Loucy (cell line): Measurements from ENCODE around the gene MTMR12.

Experiments
- H2AFZ ChIP-seq: fragments of 200-600 bp; sonication (generic); 2 replicates; pipeline ENCODE4 v1.6.0; 2016; ENCODE audit warnings: antibody characterized with exemption, mild to moderate bottlenecking, low read length, moderate library complexity
- H3F3A ChIP-seq: fragments of 200-600 bp; 2 replicates; pipeline ENCODE4 v1.6.0; 2016; ENCODE audit warnings: antibody characterized with exemption, low read depth, mild to moderate bottlenecking
- H3K27me3 ChIP-seq: fragments of 200-600 bp; sonication (generic); 2 replicates; pipeline ENCODE4 v1.6.1; 2014; ENCODE audit warnings: low read length, mild to moderate bottlenecking; ENCODE audit not compliant: insufficient read depth, poor library complexity, severe bottlenecking
- H3K36me3 ChIP-seq: fragments of 200-600 bp; sonication (generic); 2 replicates; pipeline ENCODE4 v1.6.1; 2016; ENCODE audit warnings: low read length; ENCODE audit not compliant: insufficient read depth
- H3K4me1 ChIP-seq: fragments of 200-600 bp; sonication (generic); 2 replicates; pipeline ENCODE4 v1.5.1; 2014; ENCODE audit warnings: low read length, mild to moderate bottlenecking; ENCODE audit not compliant: insufficient read depth, poor library complexity, severe bottlenecking
- H3K4me2 ChIP-seq: fragments of 200-600 bp; sonication (generic); 2 replicates; pipeline ENCODE4 v1.6.0; 2014; ENCODE audit warnings: antibody characterized with exemption, low read length, low read depth, mild to moderate bottlenecking; ENCODE audit not compliant: poor library complexity, severe bottlenecking
- H3K4me3 ChIP-seq: fragments of 200-600 bp; sonication (generic); 2 replicates; pipeline ENCODE4 v1.5.1; 2014; ENCODE audit warnings: low read length, mild to moderate bottlenecking, mixed read lengths; ENCODE audit not compliant: poor library complexity, severe bottlenecking
- H3K79me2 ChIP-seq: fragments of 200-600 bp; sonication (generic); 2 replicates; pipeline ENCODE4 v1.6.1; 2014; ENCODE audit warnings: low read length; ENCODE audit not compliant: insufficient read depth
- H3K9ac ChIP-seq: fragments of 200-600 bp; sonication (generic); 2 replicates; pipeline ENCODE4 v1.6.0; 2014; ENCODE audit warnings: mild to moderate bottlenecking, low read depth, low read length, moderate library complexity; ENCODE audit not compliant: poor library complexity, severe bottlenecking
- H3K9me2 ChIP-seq: fragments of 200-600 bp; sonication (generic); replicated peaks from 2 replicates; pipeline ENCODE4 v1.6.1; 2016; ENCODE audit warnings: low read depth, low read length, mixed read lengths
- H3K9me3 ChIP-seq: fragments of 200-600 bp; sonication (generic); 2 replicates; pipeline ENCODE4 v1.6.1; 2014; ENCODE audit warnings: mild to moderate bottlenecking, antibody characterized with exemption, low read length, low read depth; ENCODE audit not compliant: insufficient read depth
- H4K20me1 ChIP-seq: fragments of 200-600 bp; sonication (generic); 2 replicates; pipeline ENCODE4 v1.6.0; 2014; ENCODE audit warnings: antibody characterized with exemption, low read length, mild to moderate bottlenecking; ENCODE audit not compliant: insufficient read depth, poor library complexity, severe bottlenecking
- EZH2phosphoT487 ChIP-seq: fragments of 200-600 bp; IDR thresholded peaks from 2 replicates; pipeline ENCODE4 v1.6.1; 2018; ENCODE audit warnings: antibody characterized with exemption, mild to moderate bottlenecking, moderate library complexity, borderline replicate concordance
- TF ChIP-seq, protein P1 (sequence below): fragments of 200-600 bp; sonication (generic); conservative IDR thresholded peaks from 2 replicates; pipeline ENCODE4 v1.5.1; 2014; ENCODE audit warnings: mild to moderate bottlenecking, antibody characterized with exemption, low read length

The MTMR12 gene

DNA sequence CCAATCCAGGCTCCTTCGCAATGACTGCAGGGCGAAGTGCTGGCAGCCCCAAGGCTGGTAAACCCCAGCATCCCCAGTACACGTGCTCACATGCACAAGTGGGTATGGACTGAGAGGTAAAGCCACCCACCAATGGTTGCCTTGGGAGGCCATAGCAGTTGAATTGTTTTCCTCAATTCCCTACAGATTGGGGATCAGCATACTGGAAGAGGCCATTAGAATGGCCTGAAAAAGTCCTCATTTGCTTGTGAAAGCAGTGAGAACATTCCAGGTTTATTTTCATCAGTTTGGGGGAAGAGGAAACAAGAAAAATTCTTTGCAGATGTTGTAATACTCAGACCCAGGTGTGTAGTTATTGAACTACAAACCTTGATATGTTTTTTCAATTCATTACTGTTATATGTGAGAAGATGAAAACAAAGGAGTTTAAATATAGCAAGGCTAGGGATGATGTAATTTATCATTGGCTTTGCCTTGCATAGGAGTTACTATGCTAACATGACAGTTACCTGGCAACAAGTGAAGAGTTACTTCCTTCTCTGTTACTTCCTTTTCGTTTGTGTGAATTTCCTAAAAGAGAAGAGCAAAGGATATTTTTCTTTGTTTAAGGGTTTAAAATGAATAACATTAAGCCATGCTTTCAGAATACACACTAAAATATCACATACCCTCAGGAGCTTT lies 36.4 kb downstream of the MTMR12 start:
- no peaks in the 10 kb centered on the region for H4K20me1 ChIP-seq
- H3K9ac ChIP-seq, result no peak overlapping the region
- TF ChIP-seq, protein P1, sequence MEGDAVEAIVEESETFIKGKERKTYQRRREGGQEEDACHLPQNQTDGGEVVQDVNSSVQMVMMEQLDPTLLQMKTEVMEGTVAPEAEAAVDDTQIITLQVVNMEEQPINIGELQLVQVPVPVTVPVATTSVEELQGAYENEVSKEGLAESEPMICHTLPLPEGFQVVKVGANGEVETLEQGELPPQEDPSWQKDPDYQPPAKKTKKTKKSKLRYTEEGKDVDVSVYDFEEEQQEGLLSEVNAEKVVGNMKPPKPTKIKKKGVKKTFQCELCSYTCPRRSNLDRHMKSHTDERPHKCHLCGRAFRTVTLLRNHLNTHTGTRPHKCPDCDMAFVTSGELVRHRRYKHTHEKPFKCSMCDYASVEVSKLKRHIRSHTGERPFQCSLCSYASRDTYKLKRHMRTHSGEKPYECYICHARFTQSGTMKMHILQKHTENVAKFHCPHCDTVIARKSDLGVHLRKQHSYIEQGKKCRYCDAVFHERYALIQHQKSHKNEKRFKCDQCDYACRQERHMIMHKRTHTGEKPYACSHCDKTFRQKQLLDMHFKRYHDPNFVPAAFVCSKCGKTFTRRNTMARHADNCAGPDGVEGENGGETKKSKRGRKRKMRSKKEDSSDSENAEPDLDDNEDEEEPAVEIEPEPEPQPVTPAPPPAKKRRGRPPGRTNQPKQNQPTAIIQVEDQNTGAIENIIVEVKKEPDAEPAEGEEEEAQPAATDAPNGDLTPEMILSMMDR, result no peak
- no peak for TF ChIP-seq EZH2phosphoT487
- H2AFZ ChIP-seq, result no peak overlapping the region
- no peaks in the 10 kb centered on the region for H3K79me2 ChIP-seq
- peaks cover 9% of the 10 kb centered on the region for H3K4me1 ChIP-seq
- H3K4me2 ChIP-seq, result no peak overlapping the region
- H3K4me3 ChIP-seq, result no peak overlapping the region
- H3F3A ChIP-seq, result no peaks in the 10 kb centered on the region
- H3K9me2 ChIP-seq, result no peaks in the 10 kb centered on the region
- peaks cover 31% of the 10 kb centered on the region; the same call in 1 of the 2 replicates for H3K36me3 ChIP-seq
- H3K27me3 ChIP-seq, result no peaks in the 10 kb centered on the region
- H3K9me3 ChIP-seq, result no peaks in the 10 kb centered on the region

DNA sequence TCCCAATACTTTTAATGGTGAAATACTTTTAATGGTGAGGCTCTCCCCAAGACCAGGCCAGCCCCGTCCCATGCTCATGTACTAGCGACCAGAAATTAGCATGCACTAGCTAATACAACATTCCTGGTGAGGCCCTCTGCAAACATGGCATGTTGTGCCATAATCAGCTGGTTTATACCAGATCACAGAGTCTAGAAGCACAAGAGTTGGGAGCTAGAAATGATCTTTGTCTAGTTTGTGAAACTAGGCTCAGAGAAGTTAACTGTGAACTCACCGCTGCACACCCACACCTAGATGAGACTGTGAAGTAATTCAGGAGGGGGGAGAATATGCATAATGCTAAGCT lies 37.4 kb downstream of the MTMR12 start:
- H3K9me3 ChIP-seq, result no peaks in the 10 kb centered on the region
- no peaks in the 10 kb centered on the region for H3K27me3 ChIP-seq
- H3F3A ChIP-seq, result no peaks in the 10 kb centered on the region
- TF ChIP-seq EZH2phosphoT487, result no peak
- TF ChIP-seq, protein P1, result no peak
- H3K36me3 ChIP-seq, result peaks cover 40% of the 10 kb centered on the region; the same call in 1 of the 2 replicates
- no peak overlapping the region for H2AFZ ChIP-seq
- H4K20me1 ChIP-seq, result no peaks in the 10 kb centered on the region
- H3K9me2 ChIP-seq, result no peaks in the 10 kb centered on the region
- H3K4me3 ChIP-seq, result no peak overlapping the region
- H3K4me2 ChIP-seq, result no peak overlapping the region
- H3K9ac ChIP-seq, result no peak overlapping the region
- H3K4me1 ChIP-seq, result peaks cover 9% of the 10 kb centered on the region
- no peaks in the 10 kb centered on the region for H3K79me2 ChIP-seq

DNA sequence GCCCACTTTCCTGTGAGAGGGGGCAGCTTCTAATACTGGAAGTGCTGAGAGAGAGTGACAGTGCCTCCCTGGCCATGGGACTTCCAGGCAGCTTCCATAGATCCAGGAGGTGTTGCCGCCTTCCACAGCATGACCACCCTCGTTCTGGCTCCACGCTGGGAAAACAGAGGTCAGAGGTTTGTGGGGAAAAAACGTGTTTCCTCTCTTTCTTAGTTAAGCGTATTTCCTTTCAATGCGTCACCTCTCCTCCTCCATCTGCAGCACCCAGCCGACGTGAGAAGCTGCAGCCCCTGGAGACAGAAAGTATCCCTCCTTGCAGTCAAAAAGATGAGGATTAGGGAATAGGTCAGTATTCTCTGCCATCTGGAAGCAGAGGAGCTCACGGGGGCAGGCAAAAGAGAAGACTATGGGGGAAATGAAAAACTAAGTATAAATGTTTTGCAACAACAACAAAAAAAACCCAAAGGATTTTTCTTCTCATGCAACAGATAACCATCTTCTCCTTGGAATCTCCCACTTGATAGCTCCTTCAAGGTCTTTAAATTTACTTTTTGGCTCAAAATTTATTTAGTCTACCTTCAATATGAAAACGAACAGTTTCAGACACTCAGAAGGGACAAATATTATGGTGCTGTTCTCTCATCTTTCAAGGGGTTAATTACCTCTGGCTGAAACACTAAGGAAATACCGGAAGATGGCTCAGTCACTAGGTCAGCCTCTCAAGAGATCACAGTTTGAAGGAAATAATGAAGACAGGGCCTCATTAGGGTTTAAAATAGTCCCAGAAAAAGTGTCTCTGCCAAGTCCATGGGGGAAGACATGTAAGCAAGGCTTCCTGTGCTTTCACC lies 38.0 kb downstream of the MTMR12 start:
- no peaks in the 10 kb centered on the region for H3K9me3 ChIP-seq
- H3K4me1 ChIP-seq, result peaks cover 9% of the 10 kb centered on the region
- H3K36me3 ChIP-seq, result peaks cover 46% of the 10 kb centered on the region; the same call in 1 of the 2 replicates
- no peak overlapping the region for H2AFZ ChIP-seq
- TF ChIP-seq, protein P1, result no peak
- TF ChIP-seq EZH2phosphoT487, result no peak
- H3K4me3 ChIP-seq, result no peak overlapping the region
- H3F3A ChIP-seq, result no peaks in the 10 kb centered on the region
- H4K20me1 ChIP-seq, result no peaks in the 10 kb centered on the region
- H3K4me2 ChIP-seq, result no peak overlapping the region
- no peaks in the 10 kb centered on the region for H3K9me2 ChIP-seq
- no peaks in the 10 kb centered on the region for H3K79me2 ChIP-seq
- H3K9ac ChIP-seq, result no peak overlapping the region
- H3K27me3 ChIP-seq, result no peaks in the 10 kb centered on the region
